ENCODE results near the gene MEI1. TPM values are rescaled to one million over a fixed set of nuclear protein-coding genes. Genes with fewer than 3 reads are reported as not detected.

Gene MEI1
- total RNA-seq, 1 experiment from 2014 or later, result 0.18 TPM

- no TSS peak for BruUV-seq (replicated peaks)
- no peak overlapping the region for H3K27ac ChIP-seq (ENCODE audit: low read length)
- ATAC-seq (no peak), DNase-seq (ENCODE audit: low read depth, low spot score) (no peak)
- in situ Hi-C loops (cut with HindIII; ENCODE audit: low pct_unique_long_range_greater_than_20kb, low sequenced_read_pairs), result no loop called here
- H3K9me3 ChIP-seq (ENCODE audit: control insufficient read depth, insufficient read depth, low read depth, low read length), result no peaks in the 10 kb centered on the region
- H3K27me3 ChIP-seq (ENCODE audit: control insufficient read depth, insufficient read depth, low read length), result no peaks in the 10 kb centered on the region
- H3K36me3 ChIP-seq (ENCODE audit: control insufficient read depth, insufficient read depth, low read length), result peaks cover 2% of the 10 kb centered on the region
- H3K4me1 ChIP-seq (ENCODE audit: control insufficient read depth, insufficient read depth, low read length), result peaks cover 7% of the 10 kb centered on the region; the same call in 1 of the 2 replicates
- POLR2A ChIA-PET, result no interaction called here
- TF ChIP-seq POLR2AphosphoS5 (IDR thresholded peaks at IDR 0.05; ENCODE audit: low read depth, low read length) (no peak), SIN3A (IDR thresholded peaks at IDR 0.05; ENCODE audit: borderline replicate concordance, insufficient read depth, low read depth, low read length) (no peak), CTCF (IDR thresholded peaks at IDR 0.05) (no peak), TCF7L2 (IDR thresholded peaks at IDR 0.05; ENCODE audit: low read depth, low read length) (no peak), REST (IDR thresholded peaks at IDR 0.05; ENCODE audit: insufficient read depth in 1 of 2, low read depth in 2 of 2, low read length in 1 of 2) (no peak)
- intact Hi-C loops (cut with micrococcal nuclease; ENCODE audit: unreplicated experiment), result no loop called here
- H3K4me3 ChIP-seq (ENCODE audit: low read depth in 2 of 2, low read length in 2 of 2), result no peak overlapping the region
- CTCF ChIA-PET, result no interaction called here
Observed at GRCh38 chr22:41840216-41840615, 140.9 kb downstream of the MEI1 start.

- DNase-seq (ENCODE audit: low read depth, low spot score) (no peak), ATAC-seq (no peak)
- in situ Hi-C loops (cut with HindIII; ENCODE audit: low pct_unique_long_range_greater_than_20kb, low sequenced_read_pairs) (no loop called here), intact Hi-C loops (cut with micrococcal nuclease; ENCODE audit: unreplicated experiment) (no loop called here)
- no peak overlapping the region for H3K27ac ChIP-seq (ENCODE audit: low read length)
- BruUV-seq (replicated peaks), result no TSS peak
- H3K4me3 ChIP-seq (ENCODE audit: low read depth in 2 of 2, low read length in 2 of 2), result no peak overlapping the region
- H3K27me3 ChIP-seq (ENCODE audit: control insufficient read depth, insufficient read depth, low read length), result no peaks in the 10 kb centered on the region
- TF ChIP-seq POLR2AphosphoS5 (IDR thresholded peaks at IDR 0.05; ENCODE audit: low read depth, low read length), result no peak
- no peak for TF ChIP-seq REST (IDR thresholded peaks at IDR 0.05; ENCODE audit: insufficient read depth in 1 of 2, low read depth in 2 of 2, low read length in 1 of 2)
- TF ChIP-seq SIN3A (IDR thresholded peaks at IDR 0.05; ENCODE audit: borderline replicate concordance, insufficient read depth, low read depth, low read length), result no peak
- TF ChIP-seq CTCF (IDR thresholded peaks at IDR 0.05), result no peak
- no peak for TF ChIP-seq TCF7L2 (IDR thresholded peaks at IDR 0.05; ENCODE audit: low read depth, low read length)
- H3K4me1 ChIP-seq (ENCODE audit: control insufficient read depth, insufficient read depth, low read length), result peaks cover 7% of the 10 kb centered on the region; the same call in 1 of the 2 replicates
- H3K36me3 ChIP-seq (ENCODE audit: control insufficient read depth, insufficient read depth, low read length), result no peaks in the 10 kb centered on the region; the same call in 1 of the 2 replicates
- H3K9me3 ChIP-seq (ENCODE audit: control insufficient read depth, insufficient read depth, low read depth, low read length), result no peaks in the 10 kb centered on the region
- ChIA-PET CTCF (interaction anchor here (0.6 kb wide), 1 partner anchor 8 kb away, joined by 3 read pairs; the partner anchor contains the start of gene SREBF2), POLR2A (interaction anchor here (0.7 kb wide), 1 partner anchor 26 kb away, joined by 3 read pairs; no protein-coding TSS in a partner anchor)
Observed at GRCh38 chr22:41841085-41841712, 141.9 kb downstream of the MEI1 start.

All from Panc1 (cell line).